HepG2 (cell line): ENCODE data around the gene CA5B. TPM values are rescaled to one million over a fixed set of nuclear protein-coding genes. Genes with fewer than 3 reads are reported as not detected.

Experiments
- EEA1 ChIP-seq: sonication (generic); formaldehyde crosslinking; IDR thresholded peaks from 2 replicates; pipeline ENCODE4 v1.5.1; 2020; ENCODE audit warnings: mild to moderate bottlenecking, missing genetic modification reagents, borderline replicate concordance
- HOMEZ ChIP-seq: IDR thresholded peaks from 2 replicates; pipeline ENCODE4 v1.6.1; 2016; ENCODE audit warnings: low read depth
- MIER3 ChIP-seq: IDR thresholded peaks from 2 replicates; pipeline ENCODE4 v1.6.1; 2016; ENCODE audit warnings: missing compliant biosample characterization, borderline replicate concordance
- NR2C2 ChIP-seq: sonication (generic); formaldehyde crosslinking; IDR thresholded peaks from 2 replicates; pipeline ENCODE4 v1.4.0; 2020; ENCODE audit warnings: missing genetic modification reagents, mild to moderate bottlenecking, moderate library complexity, borderline replicate concordance
- NR2F1 ChIP-seq, 2 experiments: fragments of 450-650 bp in 1 of 2; formaldehyde crosslinking in 1 of 2; IDR thresholded peaks; 2 replicates each; pipeline versions ENCODE4 v1.5.0 to v1.6.1; 2016 to 2020; ENCODE audit warnings: mild to moderate bottlenecking in 1 of 2, missing compliant biosample characterization in 1 of 2, missing genetic modification reagents in 1 of 2, moderate library complexity in 1 of 2
- SRSF1 ChIP-seq: fragments of 200-400 bp; formaldehyde crosslinking; optimal IDR thresholded peaks from 2 replicates; pipeline ENCODE3; 2017; ENCODE audit warnings: mild to moderate bottlenecking, low read depth, low read length, moderate library complexity
- TBL1XR1 ChIP-seq: fragments of 150-350 bp; IDR thresholded peaks from 2 replicates; pipeline ENCODE4 v1.6.1; 2014; ENCODE audit warnings: borderline replicate concordance, low read length; ENCODE audit not compliant: partially characterized antibody
- TCF7L2 ChIP-seq: IDR thresholded peaks from 2 replicates; pipeline ENCODE4 v1.6.1; 2011; ENCODE audit warnings: mild to moderate bottlenecking, low read depth, low read length, moderate library complexity
- TIGD3 ChIP-seq: sonication (generic); formaldehyde crosslinking; IDR thresholded peaks from 2 replicates; pipeline ENCODE4 v1.5.1; 2020; ENCODE audit warnings: mild to moderate bottlenecking, missing genetic modification reagents, borderline replicate concordance
- ZNF20 ChIP-seq: sonication (generic); formaldehyde crosslinking; IDR thresholded peaks from 2 replicates; pipeline ENCODE4 v1.4.0; 2020; ENCODE audit warnings: mild to moderate bottlenecking, moderate library complexity, missing genetic modification reagents
- ZNF30 ChIP-seq: sonication (generic); formaldehyde crosslinking; IDR thresholded peaks from 2 replicates; pipeline ENCODE4 v1.5.0; 2020; ENCODE audit warnings: mild to moderate bottlenecking, missing genetic modification reagents
- ZNF772 ChIP-seq: sonication (generic); formaldehyde crosslinking; IDR thresholded peaks from 2 replicates; pipeline ENCODE4 v1.5.0; 2020; ENCODE audit warnings: mild to moderate bottlenecking, missing genetic modification reagents
- polyA plus RNA-seq, 8 experiments: library from polyadenylated mRNA; depleted of rRNA in 3 of 8; stranded (reverse) in 7 of 8; unstranded in 1 of 8; fragments of >200 nt; fragmentation: Illumina TruSeq in 4 of 8; extraction: Trizol in 4 of 8; gene quantifications; 2 replicates each; pipeline versions ENCODE4 v1.2.1 to v1.2.3, GENCODE V29; 2011 to 2016; ENCODE audit warnings: low read depth in 4 of 8, missing spikeins in 1 of 8, mixed read lengths in 1 of 8; ENCODE audit not compliant: insufficient read depth in 1 of 8
- total RNA-seq, 5 experiments: library from RNA; depleted of rRNA; stranded (reverse); fragments of >200 nt; fragmentation: Illumina TruSeq; extraction: Trizol; gene quantifications; 2 replicates each; pipeline ENCODE4 v1.2.3, GENCODE V29; 2016; ENCODE audit warnings: low read depth in 1 of 5
- TF ChIP-seq, protein P1 (sequence below), 2 experiments: IDR thresholded peaks; 2 replicates each; pipeline ENCODE4 v1.6.1; 2011 to 2012; ENCODE audit warnings: low read length in 2 of 2, borderline replicate concordance in 1 of 2, low read depth in 1 of 2, mild to moderate bottlenecking in 1 of 2, moderate library complexity in 1 of 2
- TF ChIP-seq, protein P2 (sequence below): sonication (generic); formaldehyde crosslinking; IDR thresholded peaks from 2 replicates; pipeline ENCODE4 v1.4.0; 2020; ENCODE audit warnings: mild to moderate bottlenecking, missing genetic modification reagents
- TF ChIP-seq, protein P3 (sequence below): IDR thresholded peaks from 2 replicates; pipeline ENCODE4 v1.6.1; 2016; ENCODE audit warnings: low read depth, missing genetic modification reagents, missing compliant biosample characterization

Gene CA5B
- total and polyA plus RNA-seq, 2 of the 13 experiments (the other 11 are each of a cell fraction or from before 2014, with no cell fraction given), result 1.7 to 2.2 TPM

DNA sequence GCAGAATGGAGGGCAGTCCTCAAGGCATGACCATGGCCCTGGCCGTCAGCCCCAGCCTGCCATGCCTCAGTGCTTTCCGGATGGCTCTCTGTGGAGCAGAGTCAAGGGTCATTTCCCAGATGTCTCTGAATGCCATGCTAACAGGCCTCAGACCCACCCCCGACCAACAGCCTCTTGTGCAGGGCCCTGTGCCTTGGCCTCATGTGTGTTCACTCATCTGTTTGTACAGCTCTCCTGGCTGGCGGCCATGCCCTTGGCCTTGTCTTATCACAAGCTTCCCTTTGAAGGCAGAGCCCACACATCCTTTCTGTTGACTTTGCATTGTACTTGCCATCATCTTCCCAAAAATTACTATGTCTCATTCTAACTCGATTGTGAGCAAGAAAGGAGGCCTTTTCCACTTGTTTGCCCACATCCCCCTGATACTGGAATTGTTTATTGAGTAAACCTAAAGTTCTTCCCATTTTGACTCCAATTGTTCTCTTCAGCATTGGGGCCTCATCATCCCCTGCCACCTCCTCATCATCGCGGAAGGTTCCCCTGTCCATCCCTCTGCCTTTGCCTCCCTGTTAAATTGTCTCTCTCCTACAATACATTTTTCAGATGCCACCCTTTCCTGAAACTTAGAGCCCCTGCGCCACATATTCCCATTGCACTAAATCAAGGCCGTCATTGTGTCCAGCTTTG, 6.3 kb downstream of the CA5B start (continued):
- TF ChIP-seq, protein P1, sequence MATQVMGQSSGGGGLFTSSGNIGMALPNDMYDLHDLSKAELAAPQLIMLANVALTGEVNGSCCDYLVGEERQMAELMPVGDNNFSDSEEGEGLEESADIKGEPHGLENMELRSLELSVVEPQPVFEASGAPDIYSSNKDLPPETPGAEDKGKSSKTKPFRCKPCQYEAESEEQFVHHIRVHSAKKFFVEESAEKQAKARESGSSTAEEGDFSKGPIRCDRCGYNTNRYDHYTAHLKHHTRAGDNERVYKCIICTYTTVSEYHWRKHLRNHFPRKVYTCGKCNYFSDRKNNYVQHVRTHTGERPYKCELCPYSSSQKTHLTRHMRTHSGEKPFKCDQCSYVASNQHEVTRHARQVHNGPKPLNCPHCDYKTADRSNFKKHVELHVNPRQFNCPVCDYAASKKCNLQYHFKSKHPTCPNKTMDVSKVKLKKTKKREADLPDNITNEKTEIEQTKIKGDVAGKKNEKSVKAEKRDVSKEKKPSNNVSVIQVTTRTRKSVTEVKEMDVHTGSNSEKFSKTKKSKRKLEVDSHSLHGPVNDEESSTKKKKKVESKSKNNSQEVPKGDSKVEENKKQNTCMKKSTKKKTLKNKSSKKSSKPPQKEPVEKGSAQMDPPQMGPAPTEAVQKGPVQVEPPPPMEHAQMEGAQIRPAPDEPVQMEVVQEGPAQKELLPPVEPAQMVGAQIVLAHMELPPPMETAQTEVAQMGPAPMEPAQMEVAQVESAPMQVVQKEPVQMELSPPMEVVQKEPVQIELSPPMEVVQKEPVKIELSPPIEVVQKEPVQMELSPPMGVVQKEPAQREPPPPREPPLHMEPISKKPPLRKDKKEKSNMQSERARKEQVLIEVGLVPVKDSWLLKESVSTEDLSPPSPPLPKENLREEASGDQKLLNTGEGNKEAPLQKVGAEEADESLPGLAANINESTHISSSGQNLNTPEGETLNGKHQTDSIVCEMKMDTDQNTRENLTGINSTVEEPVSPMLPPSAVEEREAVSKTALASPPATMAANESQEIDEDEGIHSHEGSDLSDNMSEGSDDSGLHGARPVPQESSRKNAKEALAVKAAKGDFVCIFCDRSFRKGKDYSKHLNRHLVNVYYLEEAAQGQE (IDR thresholded peaks at IDR 0.05; ENCODE audit: borderline replicate concordance in 1 of 2, low read depth in 1 of 2, low read length in 2 of 2), result 0 out of 4 replicates have a peak, but pooled peaks of 1 of the 2 experiments have one; percentile 12
- TF ChIP-seq EEA1 (CRISPR knock-in tag) (no peak), MIER3 (0 out of 2 replicates have a peak, but pooled peaks have one; percentile 39), ZNF772 (CRISPR knock-in tag) (no peak), TBL1XR1 (peak; percentile 86), NR2F1 (CRISPR knock-in tag; IDR thresholded peaks at IDR 0.05) (peak; percentile 53 to 60; a peak in 2 of 4 replicates), HOMEZ (no peak), SRSF1 (no peak), ZNF30 (CRISPR knock-in tag) (no peak), TIGD3 (no peak), ZNF20 (CRISPR knock-in tag) (no peak), NR2C2 (CRISPR knock-in tag) (peak; percentile 79), TCF7L2 (peak; percentile 57; the same call in 1 of the 2 replicates)
- TF ChIP-seq, protein P2, sequence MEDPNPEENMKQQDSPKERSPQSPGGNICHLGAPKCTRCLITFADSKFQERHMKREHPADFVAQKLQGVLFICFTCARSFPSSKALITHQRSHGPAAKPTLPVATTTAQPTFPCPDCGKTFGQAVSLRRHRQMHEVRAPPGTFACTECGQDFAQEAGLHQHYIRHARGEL (CRISPR knock-in tag), result no peak
- TF ChIP-seq, protein P3, sequence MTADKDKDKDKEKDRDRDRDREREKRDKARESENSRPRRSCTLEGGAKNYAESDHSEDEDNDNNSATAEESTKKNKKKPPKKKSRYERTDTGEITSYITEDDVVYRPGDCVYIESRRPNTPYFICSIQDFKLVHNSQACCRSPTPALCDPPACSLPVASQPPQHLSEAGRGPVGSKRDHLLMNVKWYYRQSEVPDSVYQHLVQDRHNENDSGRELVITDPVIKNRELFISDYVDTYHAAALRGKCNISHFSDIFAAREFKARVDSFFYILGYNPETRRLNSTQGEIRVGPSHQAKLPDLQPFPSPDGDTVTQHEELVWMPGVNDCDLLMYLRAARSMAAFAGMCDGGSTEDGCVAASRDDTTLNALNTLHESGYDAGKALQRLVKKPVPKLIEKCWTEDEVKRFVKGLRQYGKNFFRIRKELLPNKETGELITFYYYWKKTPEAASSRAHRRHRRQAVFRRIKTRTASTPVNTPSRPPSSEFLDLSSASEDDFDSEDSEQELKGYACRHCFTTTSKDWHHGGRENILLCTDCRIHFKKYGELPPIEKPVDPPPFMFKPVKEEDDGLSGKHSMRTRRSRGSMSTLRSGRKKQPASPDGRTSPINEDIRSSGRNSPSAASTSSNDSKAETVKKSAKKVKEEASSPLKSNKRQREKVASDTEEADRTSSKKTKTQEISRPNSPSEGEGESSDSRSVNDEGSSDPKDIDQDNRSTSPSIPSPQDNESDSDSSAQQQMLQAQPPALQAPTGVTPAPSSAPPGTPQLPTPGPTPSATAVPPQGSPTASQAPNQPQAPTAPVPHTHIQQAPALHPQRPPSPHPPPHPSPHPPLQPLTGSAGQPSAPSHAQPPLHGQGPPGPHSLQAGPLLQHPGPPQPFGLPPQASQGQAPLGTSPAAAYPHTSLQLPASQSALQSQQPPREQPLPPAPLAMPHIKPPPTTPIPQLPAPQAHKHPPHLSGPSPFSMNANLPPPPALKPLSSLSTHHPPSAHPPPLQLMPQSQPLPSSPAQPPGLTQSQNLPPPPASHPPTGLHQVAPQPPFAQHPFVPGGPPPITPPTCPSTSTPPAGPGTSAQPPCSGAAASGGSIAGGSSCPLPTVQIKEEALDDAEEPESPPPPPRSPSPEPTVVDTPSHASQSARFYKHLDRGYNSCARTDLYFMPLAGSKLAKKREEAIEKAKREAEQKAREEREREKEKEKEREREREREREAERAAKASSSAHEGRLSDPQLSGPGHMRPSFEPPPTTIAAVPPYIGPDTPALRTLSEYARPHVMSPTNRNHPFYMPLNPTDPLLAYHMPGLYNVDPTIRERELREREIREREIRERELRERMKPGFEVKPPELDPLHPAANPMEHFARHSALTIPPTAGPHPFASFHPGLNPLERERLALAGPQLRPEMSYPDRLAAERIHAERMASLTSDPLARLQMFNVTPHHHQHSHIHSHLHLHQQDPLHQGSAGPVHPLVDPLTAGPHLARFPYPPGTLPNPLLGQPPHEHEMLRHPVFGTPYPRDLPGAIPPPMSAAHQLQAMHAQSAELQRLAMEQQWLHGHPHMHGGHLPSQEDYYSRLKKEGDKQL (CRISPR knock-in tag), result peak; percentile 78; the same call in 1 of the 2 replicates
